ENCODE results near the gene DAO. TPM values are rescaled to one million over a fixed set of nuclear protein-coding genes. Genes with fewer than 3 reads are reported as not detected.

The DAO gene
- total RNA-seq, 8 experiments from 2014 or later = 0.15 to 1.4 (median 0.43) TPM; not detected in 1

DNA sequence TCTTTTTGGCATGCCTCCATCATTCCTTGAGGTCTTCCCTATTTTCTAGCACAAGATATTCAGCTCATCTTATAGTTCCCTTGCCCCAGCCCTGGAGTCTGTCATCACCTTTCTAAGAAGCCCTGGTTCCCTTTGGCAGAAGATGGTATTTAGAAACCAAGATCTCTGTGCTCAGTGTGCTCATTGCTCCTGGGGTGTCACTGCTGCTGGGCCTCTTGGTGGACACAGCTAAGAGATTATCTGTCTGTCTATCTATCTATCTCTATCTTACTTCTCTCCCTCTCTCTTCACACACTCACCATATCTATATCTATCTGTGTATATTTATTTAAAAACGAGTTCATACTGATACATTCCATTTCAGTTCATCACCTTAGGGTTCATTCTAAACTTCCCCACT, 67.2 kb downstream of the DAO start:
- H3K27ac ChIP-seq = no peak overlapping the region
- ATAC-seq (replicated peaks in 6 of 8) = no peak
- no peak overlapping the region for H3K4me3 ChIP-seq
- in situ Hi-C loops (cut with MboI; ENCODE audit: low pct_unique_long_range_greater_than_20kb in 2 of 9, low sequenced_read_pairs in 9 of 9, unreplicated experiment in 9 of 9) = loop anchor here in 1 of 9 experiments (10.0 kb wide), 1 partner anchor 72 kb away; no protein-coding TSS in a partner anchor
- no peaks in the 10 kb centered on the region for H3K4me1 ChIP-seq (replicated peaks in 1 of 2)
- 0 to 30% (median 0%) methylated on average over 1 of the region's 1 CpG; no CpG with 5 or more reads in 1 of the 10 experiments for WGBS, 10 experiments

DNA sequence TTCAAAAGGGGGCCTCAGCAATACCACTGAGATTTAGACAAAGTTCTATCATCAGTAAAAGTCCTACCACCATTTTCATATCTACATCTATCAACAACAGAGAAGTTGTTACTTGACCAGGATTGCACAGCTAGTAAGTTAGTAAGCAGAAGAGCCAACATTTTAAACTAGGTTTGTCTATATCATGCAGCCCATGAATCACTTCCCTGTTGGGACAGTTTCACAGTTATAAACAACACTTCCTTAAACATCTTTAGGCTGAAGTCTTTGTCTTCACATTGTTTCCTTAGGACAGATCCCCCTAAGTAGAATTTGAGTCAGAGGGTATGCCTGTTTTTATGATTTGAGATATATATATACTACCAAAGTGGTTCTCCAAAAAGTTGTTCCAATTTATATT, 68.5 kb downstream of the DAO start:
- ATAC-seq (replicated peaks in 6 of 8) = no peak
- Histone ChIP-seq H3K4me1 (replicated peaks in 1 of 2) (no peaks in the 10 kb centered on the region), H3K27ac (no peak overlapping the region), H3K4me3 (no peak overlapping the region)
- in situ Hi-C loops (cut with MboI; ENCODE audit: low pct_unique_long_range_greater_than_20kb in 2 of 9, low sequenced_read_pairs in 9 of 9, unreplicated experiment in 9 of 9) = loop anchor here in 1 of 9 experiments (10.0 kb wide), 1 partner anchor 74 kb away; no protein-coding TSS in a partner anchor

DNA sequence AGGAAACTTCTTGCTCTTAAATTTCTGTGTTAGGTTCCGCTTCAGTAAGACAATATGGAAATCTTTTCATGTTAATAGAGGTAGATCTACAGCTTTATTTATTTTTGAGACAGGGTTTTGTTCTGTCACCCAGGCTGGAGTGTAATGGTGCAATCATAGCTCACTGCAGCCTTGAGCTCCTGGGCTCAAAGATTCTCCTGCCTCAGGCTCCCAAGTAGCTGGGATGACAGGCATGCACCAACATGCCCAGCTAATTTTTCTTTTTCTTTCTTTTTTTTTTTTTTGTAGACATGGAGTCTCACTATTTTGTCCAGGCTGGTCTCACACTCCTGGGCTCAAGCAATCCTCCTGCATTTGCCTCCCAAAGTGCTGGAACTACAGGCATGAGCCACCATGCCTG, 70.1 kb downstream of the DAO start:
- in situ Hi-C loops (cut with MboI; ENCODE audit: low pct_unique_long_range_greater_than_20kb in 2 of 9, low sequenced_read_pairs in 9 of 9, unreplicated experiment in 9 of 9) = loop anchor here in 1 of 9 experiments (10.0 kb wide), 1 partner anchor 75 kb away; no protein-coding TSS in a partner anchor
- no peak overlapping the region for H3K27ac ChIP-seq
- H3K4me3 ChIP-seq = no peak overlapping the region
- H3K4me1 ChIP-seq (replicated peaks in 1 of 2) = no peaks in the 10 kb centered on the region
- peak in 1 of 8 experiments; percentile 21 for ATAC-seq (replicated peaks in 6 of 8)
- WGBS, 10 experiments = 80 to 100% (median 86%) methylated on average over 1 of the region's 1 CpG; no CpG with 5 or more reads in 3 of the 10 experiments

Other genes starting within 250 kb of the DAO start
- gene SELPLG, start 246.2 kb upstream of the DAO start, total RNA-seq = 1 to 10 TPM in 4 of 8 experiments, under 1 TPM in 4; 0.38 to 4.7 (median 1.0) TPM
- gene CORO1C, start 148.6 kb upstream of the DAO start, total RNA-seq = 10 to 100 TPM; 35.4 to 75.1 (median 50.2) TPM
- gene SSH1, start 22.5 kb upstream of the DAO start, total RNA-seq = 10 to 100 TPM in 3 of 8 experiments, 1 to 10 TPM in 5; 4.6 to 14.4 (median 8.4) TPM
- 10 to 100 TPM in 5 of 8 experiments, under 1 TPM in 2, not detected in 1; 0.05 to 18.9 (median 15.5) TPM for gene SVOP, start 141.0 kb downstream of the DAO start, total RNA-seq
- 10 to 100 TPM in 6 of 8 experiments, 1 to 10 TPM in 2; 3.9 to 23.9 (median 13.9) TPM for gene USP30, start 172.5 kb downstream of the DAO start, total RNA-seq
- gene ALKBH2, start 213.4 kb downstream of the DAO start, total RNA-seq = 10 to 100 TPM; 21.6 to 51.8 (median 37.7) TPM
- 10 to 100 TPM; 16.1 to 68.6 (median 30.8) TPM for gene UNG, start 217.5 kb downstream of the DAO start, total RNA-seq
- gene ACACB, start 236.5 kb downstream of the DAO start, total RNA-seq = 1 to 10 TPM; 1.9 to 8.0 (median 4.2) TPM

Data from motor neuron (in vitro differentiated cells).